ENCODE results near the gene GPR78. TPM values are rescaled to one million over a fixed set of nuclear protein-coding genes. Genes with fewer than 3 reads are reported as not detected.

GPR78 gene
- total RNA-seq, 1 donor from 2014 or later = 0.97 TPM

- Mint-ChIP-seq H3K27ac (no peak overlapping the region), H3K4me3 (no peak overlapping the region), H3K4me1 (ENCODE audit: unreplicated experiment) (peaks cover 5% of the 10 kb centered on the region), H3K9me3 (no peaks in the 10 kb centered on the region), H3K36me3 (no peaks in the 10 kb centered on the region), H3K27me3 (peaks cover 6% of the 10 kb centered on the region)
- DNase-seq (ENCODE audit: extremely low spot score, unreplicated experiment) = no peak
- no peak for TF ChIP-seq CTCF (conservative IDR thresholded peaks at IDR 0.05)
Measured at GRCh38 chr4:8543623-8544022, 36.6 kb upstream of the GPR78 start.

- TF ChIP-seq CTCF (conservative IDR thresholded peaks at IDR 0.05) = no peak
- Mint-ChIP-seq H3K27me3 (peaks cover 6% of the 10 kb centered on the region), H3K36me3 (no peaks in the 10 kb centered on the region), H3K27ac (no peak overlapping the region), H3K4me1 (ENCODE audit: unreplicated experiment) (peaks cover 5% of the 10 kb centered on the region), H3K9me3 (no peaks in the 10 kb centered on the region), H3K4me3 (no peak overlapping the region)
- no peak for DNase-seq (ENCODE audit: extremely low spot score, unreplicated experiment)
Measured at GRCh38 chr4:8544282-8544681, 35.9 kb upstream of the GPR78 start.

- H3K27ac Mint-ChIP-seq = no peak overlapping the region
- H3K4me3 Mint-ChIP-seq = no peak overlapping the region
- DNase-seq (ENCODE audit: extremely low spot score, unreplicated experiment) = no peak
- H3K27me3 Mint-ChIP-seq = peaks cover 6% of the 10 kb centered on the region
- H3K36me3 Mint-ChIP-seq = no peaks in the 10 kb centered on the region
- no peak for TF ChIP-seq CTCF (conservative IDR thresholded peaks at IDR 0.05)
- no peaks in the 10 kb centered on the region for H3K9me3 Mint-ChIP-seq
- peaks cover 5% of the 10 kb centered on the region for H3K4me1 Mint-ChIP-seq (ENCODE audit: unreplicated experiment)
Measured at GRCh38 chr4:8544741-8545438, 35.3 kb upstream of the GPR78 start.

- Mint-ChIP-seq H3K27me3 (peaks cover 6% of the 10 kb centered on the region), H3K27ac (no peak overlapping the region)
Measured at GRCh38 chr4:8545439-8545765, 34.8 kb upstream of the GPR78 start.

GRCh38 chr4:8546766-8547107 lies 33.5 kb upstream of the GPR78 start:
- peaks cover 5% of the 10 kb centered on the region for H3K4me1 Mint-ChIP-seq (ENCODE audit: unreplicated experiment)
- no peak for TF ChIP-seq CTCF (conservative IDR thresholded peaks at IDR 0.05)
- no peaks in the 10 kb centered on the region for H3K36me3 Mint-ChIP-seq
- H3K4me3 Mint-ChIP-seq = no peak overlapping the region
- H3K27me3 Mint-ChIP-seq = peaks cover 6% of the 10 kb centered on the region
- H3K9me3 Mint-ChIP-seq = no peaks in the 10 kb centered on the region
- no peak for DNase-seq (ENCODE audit: extremely low spot score, unreplicated experiment)
- no peak overlapping the region for H3K27ac Mint-ChIP-seq

More at GRCh38 chr4:8545439-8545765, 34.8 kb upstream of the GPR78 start:
- no peak for TF ChIP-seq CTCF (conservative IDR thresholded peaks at IDR 0.05)
- DNase-seq (ENCODE audit: extremely low spot score, unreplicated experiment) = no peak
- Mint-ChIP-seq H3K4me1 (ENCODE audit: unreplicated experiment) (peaks cover 5% of the 10 kb centered on the region), H3K4me3 (no peak overlapping the region), H3K9me3 (no peaks in the 10 kb centered on the region), H3K36me3 (no peaks in the 10 kb centered on the region)
